Skeletal muscle tissue (tissue), 4 donors: ENCODE results near the gene SLC10A7. TPM values are rescaled to one million over a fixed set of nuclear protein-coding genes. Genes with fewer than 3 reads are reported as not detected.

Source experiments
- H3K27ac ChIP-seq: one replicate; pipeline ENCODE4 v1.7.0; 2013; ENCODE audit warnings: mild to moderate bottlenecking, low read depth, low read length, inconsistent platforms
- H3K27me3 ChIP-seq, 3 donors: one replicate each; pipeline ENCODE4 v1.7.0; 2013; ENCODE audit warnings: low read length in 3 of 3; ENCODE audit not compliant: control insufficient read depth in 3 of 3, insufficient read depth in 3 of 3
- H3K36me3 ChIP-seq, 3 donors: one replicate each; pipeline ENCODE4 v1.7.0; 2013; ENCODE audit warnings: low read length in 3 of 3; ENCODE audit not compliant: control insufficient read depth in 3 of 3, insufficient read depth in 3 of 3
- H3K4me1 ChIP-seq, 3 donors: one replicate each; pipeline ENCODE4 v1.7.0; 2013; ENCODE audit warnings: low read length in 3 of 3, mild to moderate bottlenecking in 3 of 3; ENCODE audit not compliant: control insufficient read depth in 3 of 3, insufficient read depth in 3 of 3
- H3K4me3 ChIP-seq, 3 donors: one replicate each; pipeline ENCODE4 v1.7.0; 2013; ENCODE audit warnings: low read length in 3 of 3
- H3K9ac ChIP-seq, 3 donors: one replicate each; pipeline ENCODE4 v1.7.0; 2013; ENCODE audit warnings: low read length in 3 of 3, mild to moderate bottlenecking in 3 of 3, moderate library complexity in 2 of 3, low read depth in 1 of 3
- H3K9me3 ChIP-seq, 3 donors: one replicate each; pipeline ENCODE4 v1.7.0; 2013; ENCODE audit warnings: low read length in 3 of 3; ENCODE audit not compliant: control insufficient read depth in 3 of 3
- total RNA-seq: library from RNA; depleted of rRNA; stranded (reverse); fragments of >200 nt; gene quantifications from one replicate; pipeline ENCODE4 v1.2.3, GENCODE V29; 2014
- donor health status: Osteomylitis.

Gene SLC10A7
- total RNA-seq, 1 donor from 2014 or later, result 15.1 TPM

DNA sequence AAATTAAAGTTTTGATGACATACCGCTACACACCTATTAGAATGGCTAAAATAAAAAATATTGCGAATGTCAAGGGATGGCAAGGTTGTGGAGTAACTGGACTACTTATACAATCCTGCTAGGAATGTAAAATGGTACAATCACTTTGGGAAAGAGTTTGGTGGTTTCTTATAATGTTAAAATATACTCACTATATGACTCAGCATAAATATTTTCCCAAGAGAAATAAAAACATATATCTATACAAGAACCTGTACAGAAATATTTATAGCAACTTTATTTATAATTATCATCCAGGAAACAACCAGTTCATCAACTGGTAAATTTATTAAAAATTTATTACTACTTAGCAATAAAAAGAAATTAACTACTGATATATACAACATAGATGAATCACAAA, 89.7 kb downstream of the SLC10A7 start:
- H3K27me3 ChIP-seq, result no peaks in the 10 kb centered on the region
- H3K27ac ChIP-seq, result no peak overlapping the region
- no peaks in the 10 kb centered on the region for H3K4me1 ChIP-seq

DNA sequence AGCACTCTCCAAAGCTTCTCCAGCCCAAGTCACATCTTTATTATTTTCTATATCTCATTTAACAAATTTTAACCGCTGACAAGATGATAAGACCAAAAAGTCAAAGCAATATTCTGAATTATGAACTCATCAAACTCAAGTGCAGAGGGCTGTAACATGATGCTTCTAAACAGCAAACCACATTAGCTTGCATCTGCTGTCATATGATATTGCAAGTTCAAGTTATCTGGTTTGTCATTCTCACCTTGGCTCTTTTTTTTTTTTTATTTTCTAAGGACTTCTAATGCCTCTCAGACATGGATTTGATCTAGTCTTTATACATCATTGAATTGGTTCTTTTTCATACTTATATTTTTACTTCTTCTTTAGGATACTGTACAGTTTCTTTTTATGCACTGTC, 93.4 kb downstream of the SLC10A7 start:
- Histone ChIP-seq H3K4me1 (no peaks in the 10 kb centered on the region), H3K4me3 (no peak overlapping the region), H3K9me3 (no peaks in the 10 kb centered on the region), H3K9ac (no peak overlapping the region), H3K27ac (no peak overlapping the region), H3K27me3 (no peaks in the 10 kb centered on the region), H3K36me3 (no peaks in the 10 kb centered on the region)

More for the DNA sequence above, 89.7 kb downstream of the SLC10A7 start:
- Histone ChIP-seq H3K36me3 (no peaks in the 10 kb centered on the region), H3K4me3 (no peak overlapping the region), H3K9me3 (no peaks in the 10 kb centered on the region), H3K9ac (no peak overlapping the region)

DNA sequence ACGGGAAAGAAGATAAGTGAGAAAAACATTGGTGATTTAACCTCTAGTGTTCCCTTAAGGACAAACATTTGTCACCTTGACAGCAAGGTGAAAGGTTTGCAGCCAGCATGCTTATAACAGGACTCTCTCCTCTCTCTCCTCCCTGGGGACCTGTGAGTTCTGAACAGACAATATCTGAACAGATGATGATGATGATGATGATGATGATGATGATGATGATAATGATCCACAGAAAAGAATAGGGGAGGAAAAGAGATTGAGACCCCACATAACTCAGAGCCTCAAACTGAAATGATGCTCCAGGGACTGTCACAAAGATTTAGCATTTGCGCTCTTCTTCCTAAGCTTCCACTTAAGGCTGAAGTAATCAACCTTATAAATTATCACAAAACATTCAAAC, 103.9 kb downstream of the SLC10A7 start:
- no peaks in the 10 kb centered on the region for H3K36me3 ChIP-seq
- H3K27ac ChIP-seq, result no peak overlapping the region
- no peak overlapping the region for H3K4me3 ChIP-seq

DNA sequence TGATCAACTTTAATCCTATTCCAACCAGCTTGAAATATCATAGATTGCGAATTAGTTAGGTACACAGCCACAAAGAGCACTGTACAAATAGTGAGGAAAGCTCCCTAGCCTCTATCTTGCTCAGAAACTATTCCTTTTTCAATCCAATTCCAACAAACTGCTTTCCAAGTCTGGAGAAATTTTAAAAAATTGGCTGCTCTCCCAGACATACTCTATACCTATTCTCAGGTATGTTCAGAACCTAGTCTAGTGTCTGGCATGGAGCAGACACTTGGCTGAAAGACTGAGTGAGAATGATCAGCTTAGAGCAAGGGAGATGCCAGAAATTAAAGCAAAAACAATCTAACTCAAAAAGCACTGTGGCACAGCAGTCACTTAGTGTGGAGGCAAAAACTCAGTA, 105.9 kb downstream of the SLC10A7 start:
- no peaks in the 10 kb centered on the region for H3K9me3 ChIP-seq
- H3K4me1 ChIP-seq, result no peaks in the 10 kb centered on the region
- H3K27me3 ChIP-seq, result no peaks in the 10 kb centered on the region
- no peaks in the 10 kb centered on the region for H3K36me3 ChIP-seq
- no peak overlapping the region for H3K4me3 ChIP-seq
- no peak overlapping the region for H3K9ac ChIP-seq
- no peak overlapping the region for H3K27ac ChIP-seq

More for the DNA sequence above, 103.9 kb downstream of the SLC10A7 start:
- Histone ChIP-seq H3K4me1 (no peaks in the 10 kb centered on the region), H3K27me3 (no peaks in the 10 kb centered on the region), H3K9ac (no peak overlapping the region), H3K9me3 (no peaks in the 10 kb centered on the region)

DNA sequence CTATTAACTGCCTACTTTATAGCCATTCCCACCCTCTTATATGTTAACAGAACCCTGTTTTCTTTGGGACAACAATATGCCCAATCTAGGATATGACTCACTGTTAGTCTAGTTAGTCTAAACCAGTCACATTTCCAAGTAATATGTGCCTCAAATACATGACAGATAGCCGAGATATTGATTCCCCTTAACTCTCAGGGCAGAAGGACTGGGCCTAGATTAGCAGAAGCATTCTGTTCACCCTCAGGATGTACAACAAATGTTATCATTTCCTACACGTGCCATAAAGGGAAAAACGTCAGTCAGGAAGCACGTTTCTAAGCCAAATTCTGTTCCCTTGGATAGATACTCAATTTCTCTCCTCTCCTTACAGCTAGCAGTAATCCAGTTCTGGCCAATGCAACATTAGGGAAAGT, 114.1 kb downstream of the SLC10A7 start:
- no peaks in the 10 kb centered on the region for H3K27me3 ChIP-seq
- no peaks in the 10 kb centered on the region for H3K9me3 ChIP-seq
- H3K9ac ChIP-seq, result no peak overlapping the region
- H3K4me1 ChIP-seq, result no peaks in the 10 kb centered on the region
- H3K27ac ChIP-seq, result no peak overlapping the region
- H3K4me3 ChIP-seq, result no peak overlapping the region
- no peaks in the 10 kb centered on the region for H3K36me3 ChIP-seq

DNA sequence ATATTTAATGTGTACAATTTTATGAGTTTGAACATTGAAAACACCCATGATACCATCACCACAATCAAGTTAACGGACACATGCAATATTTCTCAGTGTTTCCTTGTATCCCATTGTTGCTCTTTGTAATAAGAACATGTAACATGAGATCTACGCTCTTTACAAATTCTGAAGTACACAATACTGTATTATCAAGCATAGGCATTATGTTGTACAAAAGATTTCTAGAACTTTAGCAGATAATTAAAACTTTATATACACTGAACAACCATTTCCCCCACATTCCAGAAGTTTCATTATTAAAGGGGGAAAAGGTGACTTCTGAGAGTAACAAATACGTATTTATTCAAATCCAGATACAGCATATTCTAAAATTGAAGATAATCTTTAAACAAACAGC, 114.5 kb downstream of the SLC10A7 start:
- Histone ChIP-seq H3K9me3 (no peaks in the 10 kb centered on the region), H3K27ac (no peak overlapping the region), H3K4me3 (no peak overlapping the region), H3K9ac (no peak overlapping the region), H3K27me3 (no peaks in the 10 kb centered on the region), H3K36me3 (no peaks in the 10 kb centered on the region), H3K4me1 (no peaks in the 10 kb centered on the region)

DNA sequence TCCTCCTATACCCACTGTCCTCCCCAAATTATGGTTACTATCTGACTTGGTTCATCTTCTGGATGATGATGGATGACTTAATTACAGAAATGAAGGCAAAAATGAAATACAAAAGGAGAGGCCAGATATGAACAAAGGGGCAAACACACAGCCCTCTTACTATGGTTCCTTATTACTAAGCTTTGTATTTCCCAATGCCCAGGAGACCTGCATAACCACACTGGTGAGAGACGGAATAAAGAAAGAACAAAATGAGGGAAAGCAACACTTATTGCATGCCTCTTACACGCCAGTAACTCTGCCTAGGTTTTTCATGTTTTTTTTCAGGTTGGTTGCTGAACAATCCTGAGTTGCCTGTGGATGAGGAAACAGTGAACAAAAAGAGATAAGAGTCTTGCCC, 120.5 kb downstream of the SLC10A7 start:
- no peaks in the 10 kb centered on the region for H3K27me3 ChIP-seq
- no peaks in the 10 kb centered on the region for H3K36me3 ChIP-seq
- no peaks in the 10 kb centered on the region for H3K4me1 ChIP-seq
- no peak overlapping the region for H3K27ac ChIP-seq
- no peaks in the 10 kb centered on the region for H3K9me3 ChIP-seq
- no peak overlapping the region for H3K9ac ChIP-seq
- H3K4me3 ChIP-seq, result no peak overlapping the region

DNA sequence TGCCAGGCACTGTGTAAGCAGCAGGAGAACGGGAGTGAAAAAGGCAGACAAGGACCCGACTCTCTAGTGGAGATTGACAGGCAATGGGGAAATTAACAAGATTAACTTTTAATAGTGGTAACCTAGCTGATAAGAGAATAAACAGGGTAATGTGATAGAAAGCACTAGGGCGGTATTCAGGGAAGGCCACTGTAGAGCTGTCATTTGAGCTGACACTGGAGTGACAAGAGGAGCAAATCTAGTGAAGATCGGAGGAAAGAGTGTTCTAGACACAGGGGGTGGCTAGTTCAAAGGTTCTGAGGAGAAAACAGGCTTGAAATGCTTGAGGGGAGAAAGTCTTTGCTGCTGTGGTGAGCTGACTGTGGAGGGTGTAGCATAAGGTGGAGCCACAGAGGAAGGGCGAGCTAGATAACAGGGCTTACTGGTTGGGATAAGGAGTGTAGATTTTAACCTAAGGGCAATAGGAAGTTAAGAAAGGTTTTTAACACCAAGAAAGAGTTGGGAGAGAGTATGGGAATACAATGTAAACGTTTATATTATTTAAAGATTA, 122.8 kb downstream of the SLC10A7 start:
- Histone ChIP-seq H3K4me3 (no peak overlapping the region), H3K27ac (no peak overlapping the region), H3K36me3 (no peaks in the 10 kb centered on the region), H3K9me3 (no peaks in the 10 kb centered on the region), H3K9ac (no peak overlapping the region), H3K4me1 (no peaks in the 10 kb centered on the region), H3K27me3 (no peaks in the 10 kb centered on the region)

DNA sequence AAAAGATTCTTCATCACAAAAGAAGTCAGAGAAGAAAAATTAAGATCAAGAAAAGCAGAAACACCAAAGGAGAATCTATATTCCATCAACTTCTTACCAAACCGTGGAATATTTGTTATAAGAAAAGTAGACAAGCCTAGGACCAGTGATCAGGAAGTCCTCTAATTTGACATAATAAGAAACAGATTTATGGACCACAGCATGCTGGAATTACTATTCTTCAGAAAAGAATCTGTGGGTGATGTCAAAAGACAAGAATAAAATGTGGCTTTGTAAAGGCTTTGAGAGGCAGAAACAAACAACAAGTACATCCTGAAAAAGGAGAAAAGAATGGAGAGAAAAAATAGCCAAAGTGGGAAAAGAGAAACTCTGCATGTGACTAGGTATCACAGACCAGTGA, 123.3 kb downstream of the SLC10A7 start:
- Histone ChIP-seq H3K36me3 (no peaks in the 10 kb centered on the region), H3K9ac (no peak overlapping the region), H3K4me3 (no peak overlapping the region), H3K27me3 (no peaks in the 10 kb centered on the region), H3K27ac (no peak overlapping the region), H3K4me1 (no peaks in the 10 kb centered on the region), H3K9me3 (no peaks in the 10 kb centered on the region)

DNA sequence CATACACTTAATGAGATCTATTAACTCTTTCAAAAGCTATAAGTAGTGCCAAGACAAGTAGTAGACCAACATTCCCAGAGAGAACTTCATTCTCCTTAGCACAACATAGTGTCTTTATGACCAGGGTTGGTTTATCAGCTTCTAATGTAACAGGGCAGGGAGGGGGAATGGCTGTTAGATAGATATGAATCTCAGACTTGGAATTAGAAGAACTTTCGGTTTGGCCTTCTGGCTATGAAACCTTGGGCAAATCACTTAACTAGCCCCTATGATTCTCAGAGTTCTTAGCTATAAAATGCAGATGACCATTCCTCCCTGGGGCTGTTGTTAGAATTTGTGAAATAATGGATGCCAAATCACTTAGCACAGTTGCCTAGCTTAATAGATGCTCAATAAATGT, 132.2 kb downstream of the SLC10A7 start:
- H3K9ac ChIP-seq, result no peak overlapping the region
- no peaks in the 10 kb centered on the region for H3K36me3 ChIP-seq
- H3K9me3 ChIP-seq, result no peaks in the 10 kb centered on the region
- H3K27me3 ChIP-seq, result no peaks in the 10 kb centered on the region
- no peak overlapping the region for H3K27ac ChIP-seq
- H3K4me3 ChIP-seq, result no peak overlapping the region
- no peaks in the 10 kb centered on the region for H3K4me1 ChIP-seq

DNA sequence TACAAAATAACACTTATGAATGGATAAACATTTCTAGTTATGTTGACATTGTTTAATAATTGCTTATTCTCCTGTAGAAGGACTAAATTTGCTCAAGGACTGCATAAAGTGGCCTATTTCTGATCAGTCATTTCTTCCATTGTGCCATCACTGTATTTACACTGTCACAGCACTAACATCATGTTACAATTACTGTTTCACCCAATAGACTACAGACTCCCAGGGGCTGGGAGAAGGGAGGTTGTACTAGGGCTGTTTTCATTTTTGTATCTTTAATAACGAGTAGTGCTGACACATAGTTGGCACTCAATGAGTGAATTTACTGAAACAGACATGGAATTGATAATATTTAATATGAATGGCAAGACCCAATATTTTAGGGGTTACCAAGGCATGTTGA, 139.5 kb downstream of the SLC10A7 start:
- no peaks in the 10 kb centered on the region for H3K36me3 ChIP-seq
- H3K27me3 ChIP-seq, result no peaks in the 10 kb centered on the region
- H3K9ac ChIP-seq, result no peak overlapping the region
- no peaks in the 10 kb centered on the region for H3K9me3 ChIP-seq
- no peak overlapping the region for H3K4me3 ChIP-seq
- H3K4me1 ChIP-seq, result no peaks in the 10 kb centered on the region
- no peak overlapping the region for H3K27ac ChIP-seq
